GM19043 (cell line): Measurements from ENCODE around the gene CEP128.
A peak's percentile ranks its signal among the peaks of the same experiment; 100 is the strongest.

Experiments used
- ATAC-seq: cut with Tn5 transposase; IDR thresholded peaks from one replicate; pipeline ENCODE4 v1.9.1; 2021; ENCODE audit warnings: low read depth; ENCODE audit not compliant: unreplicated experiment

Gene CEP128

GRCh38 chr14:80906336-80906735 is 35.2 kb downstream of the CEP128 start:
- ATAC-seq = no peak

- ATAC-seq = no peak
These were observed 38.9 kb downstream of the CEP128 start for GRCh38 chr14:80902608-80903007.

- no peak for ATAC-seq
These were observed 39.7 kb downstream of the CEP128 start for GRCh38 chr14:80901822-80902221.

- ATAC-seq = no peak
These were observed 40.3 kb downstream of the CEP128 start for GRCh38 chr14:80901260-80901659.

- no peak for ATAC-seq
These were observed 68.9 kb downstream of the CEP128 start for GRCh38 chr14:80872645-80873044.

- ATAC-seq = no peak
These were observed 73.3 kb downstream of the CEP128 start for GRCh38 chr14:80868260-80868659.

GRCh38 chr14:80867798-80868197 is 73.7 kb downstream of the CEP128 start:
- no peak for ATAC-seq

- no peak for ATAC-seq
These were observed 74.4 kb downstream of the CEP128 start for GRCh38 chr14:80867091-80867490.

GRCh38 chr14:80865565-80865964 is 76.0 kb downstream of the CEP128 start:
- ATAC-seq = no peak

- ATAC-seq = no peak
These were observed 78.6 kb downstream of the CEP128 start for GRCh38 chr14:80862983-80863382.

- no peak for ATAC-seq
These were observed 79.0 kb downstream of the CEP128 start for GRCh38 chr14:80862541-80862940.

- ATAC-seq = peak; percentile 72
These were observed 91.2 kb downstream of the CEP128 start for GRCh38 chr14:80850197-80850814.

GRCh38 chr14:80847070-80847469 is 94.5 kb downstream of the CEP128 start:
- no peak for ATAC-seq

GRCh38 chr14:80845856-80846255 is 95.7 kb downstream of the CEP128 start:
- no peak for ATAC-seq

GRCh38 chr14:80844872-80845271 is 96.7 kb downstream of the CEP128 start:
- no peak for ATAC-seq

- ATAC-seq = no peak
These were observed 101.8 kb downstream of the CEP128 start for GRCh38 chr14:80839743-80840142.

- ATAC-seq = no peak
These were observed 131.9 kb downstream of the CEP128 start for GRCh38 chr14:80809663-80810062.

- ATAC-seq = no peak
These were observed 136.4 kb downstream of the CEP128 start for GRCh38 chr14:80805136-80805535.

GRCh38 chr14:80798878-80799277 is 142.7 kb downstream of the CEP128 start:
- no peak for ATAC-seq

- ATAC-seq = no peak
These were observed 143.3 kb downstream of the CEP128 start for GRCh38 chr14:80798211-80798610.

GRCh38 chr14:80792771-80793170 is 148.8 kb downstream of the CEP128 start:
- no peak for ATAC-seq

GRCh38 chr14:80787876-80788275 is 153.7 kb downstream of the CEP128 start:
- ATAC-seq = no peak

GRCh38 chr14:80784820-80785219 is 156.7 kb downstream of the CEP128 start:
- ATAC-seq = no peak
